Stimulated activated naive CD4-positive, alpha-beta T cell (primary cell): ENCODE measurements around the gene SPSB4.
A peak's percentile ranks its signal among the peaks of the same experiment; 100 is the strongest.

Experiments
- DNase-seq, 6 experiments: peaks; one replicate each; lab custom pipeline; 2025; lab: John Stamatoyannopoulos, UW

The SPSB4 gene

GRCh38 chr3:141050576-141051442, at the start of gene SPSB4:
SPSB4 (plus strand) TSS chr3:141051347; CDS start chr3:141066105, 14,758 bp downstream.
- DNase-seq, result no peak

- DNase-seq, result no peak
These were observed 44.8 kb upstream of the SPSB4 start for GRCh38 chr3:141006344-141006743.

GRCh38 chr3:141009496-141009895, 41.7 kb upstream of the SPSB4 start:
- no peak for DNase-seq

GRCh38 chr3:141011232-141011996, 39.7 kb upstream of the SPSB4 start:
- DNase-seq, result peak; percentile 43 to 71 (median 63)

GRCh38 chr3:141011997-141012262, 39.2 kb upstream of the SPSB4 start:
- DNase-seq, result no peak

GRCh38 chr3:141012571-141012970, 38.6 kb upstream of the SPSB4 start:
- no peak for DNase-seq

GRCh38 chr3:141015481-141015880, 35.7 kb upstream of the SPSB4 start:
- no peak for DNase-seq

GRCh38 chr3:141017366-141018322, 33.5 kb upstream of the SPSB4 start:
- DNase-seq, result peak in 1 of 6 experiments; percentile 2

- DNase-seq, result no peak
These were observed 31.9 kb upstream of the SPSB4 start for GRCh38 chr3:141019244-141019643.

- DNase-seq, result no peak
These were observed 30.9 kb upstream of the SPSB4 start for GRCh38 chr3:141020143-141020830.

- DNase-seq, result no peak
These were observed 29.9 kb upstream of the SPSB4 start for GRCh38 chr3:141021261-141021660.

GRCh38 chr3:141030296-141030695, 20.9 kb upstream of the SPSB4 start:
- no peak for DNase-seq

- no peak for DNase-seq
These were observed 11.6 kb upstream of the SPSB4 start for GRCh38 chr3:141039589-141039988.

GRCh38 chr3:141044695-141045641, 6.2 kb upstream of the SPSB4 start:
- DNase-seq, result no peak

GRCh38 chr3:141045849-141046248, 5.3 kb upstream of the SPSB4 start:
- DNase-seq, result no peak

GRCh38 chr3:141047168-141047567, 4.0 kb upstream of the SPSB4 start:
- DNase-seq, result no peak

- DNase-seq, result no peak
These were observed 1.5 kb upstream of the SPSB4 start for GRCh38 chr3:141049681-141050080.

- no peak for DNase-seq
These were observed 475 bp downstream of the SPSB4 start for GRCh38 chr3:141051443-141052200.

GRCh38 chr3:141052201-141053069, 1.3 kb downstream of the SPSB4 start:
- DNase-seq, result no peak
